Panc1 (cell line): ENCODE data around the gene NAA60. TPM values are rescaled to one million over a fixed set of nuclear protein-coding genes. Genes with fewer than 3 reads are reported as not detected.

Source experiments
- ATAC-seq: fragments of 200-7000 bp; cut with Tn5 transposase; 2 replicates; pipeline ENCODE4 v1.9.1; 2020; ENCODE audit warnings: mild to moderate bottlenecking, moderate library complexity
- BruUV-seq: library from RNA; stranded (reverse); fragments of 400-500 nt; replicated peaks from 2 replicates; lab custom pipeline; 2021; lab: Mats Ljungman, UMichigan
- CTCF ChIA-PET: fragments of 300-600 bp; sonication (Branson Sonifier 250); formaldehyde crosslinking; loops from one replicate; lab custom pipeline; 2022; ENCODE audit warnings: antibody characterized with exemption; lab: Charles Lee
- POLR2A ChIA-PET: fragments of 300-600 bp; sonication (Branson Sonifier 250); formaldehyde crosslinking; loops from one replicate; lab custom pipeline; 2022; ENCODE audit warnings: antibody characterized with exemption; lab: Charles Lee
- DNase-seq: peaks from one replicate; pipeline ENCODE4 v3.0.0-alpha.2; 2010; ENCODE audit warnings: low read depth, low spot score
- H3K27ac ChIP-seq: 2 replicates; pipeline ENCODE4 v1.5.1; 2011; ENCODE audit warnings: mild to moderate bottlenecking, low read length, inconsistent platforms
- H3K27me3 ChIP-seq: fragments of 200-500 bp; sonication (Bioruptor generic); 2 replicates; pipeline ENCODE4 v1.6.0; 2014; ENCODE audit warnings: low read length, inconsistent platforms; ENCODE audit not compliant: control insufficient read depth, insufficient read depth
- H3K36me3 ChIP-seq: fragments of 200-500 bp; sonication (Bioruptor generic); 2 replicates; pipeline ENCODE4 v1.5.1; 2014; ENCODE audit warnings: inconsistent platforms, mild to moderate bottlenecking, low read length, moderate library complexity; ENCODE audit not compliant: control insufficient read depth, insufficient read depth
- H3K4me1 ChIP-seq: 2 replicates; pipeline ENCODE4 v1.5.1; 2011; ENCODE audit warnings: inconsistent platforms, mild to moderate bottlenecking, low read length, moderate library complexity; ENCODE audit not compliant: control insufficient read depth, insufficient read depth
- H3K4me3 ChIP-seq, 2 experiments: 2 replicates each; pipeline ENCODE4 v1.5.1; 2011 to 2012; ENCODE audit warnings: low read depth in 2 of 2, low read length in 2 of 2, mild to moderate bottlenecking in 2 of 2, inconsistent platforms in 1 of 2, moderate library complexity in 1 of 2
- H3K9me3 ChIP-seq: fragments of 200-500 bp; sonication (Bioruptor generic); 2 replicates; pipeline ENCODE4 v1.5.1; 2014; ENCODE audit warnings: low read depth, mild to moderate bottlenecking, inconsistent platforms, low read length, moderate library complexity; ENCODE audit not compliant: control insufficient read depth, insufficient read depth
- CTCF ChIP-seq: fragments of 450-650 bp; IDR thresholded peaks from 2 replicates; pipeline ENCODE4 v1.5.1; 2017; ENCODE audit warnings: mild to moderate bottlenecking
- POLR2AphosphoS5 ChIP-seq: IDR thresholded peaks from 2 replicates; pipeline ENCODE4 v1.6.1; 2012; ENCODE audit warnings: mild to moderate bottlenecking, low read depth, low read length, moderate library complexity
- REST ChIP-seq, 2 experiments: IDR thresholded peaks; 2 replicates each; pipeline ENCODE4 v1.6.1; 2011 to 2012; ENCODE audit warnings: low read depth in 2 of 2, control low read depth in 1 of 2, low read length in 1 of 2, mild to moderate bottlenecking in 1 of 2, moderate library complexity in 1 of 2; ENCODE audit not compliant: insufficient read depth in 1 of 2
- SIN3A ChIP-seq: IDR thresholded peaks from 2 replicates; pipeline ENCODE4 v1.6.1; 2012; ENCODE audit warnings: low read depth, mild to moderate bottlenecking, low read length, moderate library complexity, borderline replicate concordance; ENCODE audit not compliant: insufficient read depth
- TCF7L2 ChIP-seq: IDR thresholded peaks from 2 replicates; pipeline ENCODE4 v1.6.1; 2011; ENCODE audit warnings: mild to moderate bottlenecking, low read depth, low read length, inconsistent platforms
- in situ Hi-C: cut with HindIII; loops from 2 replicates; pipeline ENCODE4 v1.10.0; 2016; ENCODE audit warnings: low sequenced_read_pairs, low pct_unique_long_range_greater_than_20kb
- intact Hi-C: fragments of 100-400 bp; cut with micrococcal nuclease; formaldehyde crosslinking; loops from one replicate; pipeline ENCODE4 v1.10.0; 2022; ENCODE audit not compliant: unreplicated experiment
- total RNA-seq: library from RNA; stranded (reverse); gene quantifications from one replicate; pipeline ENCODE4 v1.2.1, GENCODE V29; 2021; ENCODE audit not compliant: unreplicated experiment

The NAA60 gene
- total RNA-seq, 1 experiment from 2014 or later: 56.0 TPM

GRCh38 chr16:3514621-3515020, 71.1 kb downstream of the NAA60 start:
- no peaks in the 10 kb centered on the region for H3K27me3 ChIP-seq
- no peaks in the 10 kb centered on the region for H3K9me3 ChIP-seq
- no peak for TF ChIP-seq TCF7L2
- TF ChIP-seq SIN3A: no peak
- intact Hi-C loops: no loop called here
- H3K27ac ChIP-seq: no peak overlapping the region
- ATAC-seq (no peak), DNase-seq (no peak)
- no peak overlapping the region for H3K4me3 ChIP-seq
- in situ Hi-C loops: no loop called here
- BruUV-seq: no TSS peak
- H3K36me3 ChIP-seq: peaks cover 6% of the 10 kb centered on the region
- H3K4me1 ChIP-seq: no peaks in the 10 kb centered on the region
- ChIA-PET CTCF (no interaction called here), POLR2A (interaction anchor here (0.5 kb wide), 1 partner anchor 9 kb away, joined by 3 read pairs; no protein-coding TSS in a partner anchor)

DNA sequence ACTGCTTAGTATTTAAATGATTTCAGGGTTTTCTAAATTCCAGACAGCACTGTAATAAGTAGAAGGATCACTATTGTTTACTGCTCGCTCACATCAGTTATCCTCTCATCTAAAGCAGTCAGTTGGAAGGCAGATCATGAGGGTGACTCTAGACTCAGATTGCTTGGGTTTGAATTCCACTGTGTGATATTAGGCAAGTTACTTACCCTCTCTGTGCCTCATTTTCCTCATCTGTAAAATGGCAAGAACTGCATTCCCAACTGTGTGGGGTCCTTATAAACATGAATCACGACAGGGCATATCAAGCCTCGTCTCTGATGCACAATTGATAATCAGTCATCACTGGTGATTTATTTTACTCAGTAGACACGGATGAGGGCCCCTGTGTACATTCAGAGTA, 72.4 kb downstream of the NAA60 start:
- POLR2A ChIA-PET: no interaction called here
- TF ChIP-seq REST (IDR thresholded peaks at IDR 0.05; ENCODE audit: insufficient read depth in 1 of 2, low read depth in 2 of 2, low read length in 1 of 2): no peak
- TF ChIP-seq POLR2AphosphoS5: no peak
- TF ChIP-seq TCF7L2: no peak
- no peak for TF ChIP-seq CTCF
- TF ChIP-seq SIN3A: no peak
- Histone ChIP-seq H3K27me3 (no peaks in the 10 kb centered on the region), H3K36me3 (peaks cover 6% of the 10 kb centered on the region), H3K9me3 (no peaks in the 10 kb centered on the region), H3K4me3 (no peak overlapping the region), H3K27ac (no peak overlapping the region), H3K4me1 (no peaks in the 10 kb centered on the region)
- CTCF ChIA-PET: no interaction called here
- intact Hi-C loops (no loop called here), in situ Hi-C loops (no loop called here)
- no TSS peak for BruUV-seq
- ATAC-seq (no peak), DNase-seq (no peak)

DNA sequence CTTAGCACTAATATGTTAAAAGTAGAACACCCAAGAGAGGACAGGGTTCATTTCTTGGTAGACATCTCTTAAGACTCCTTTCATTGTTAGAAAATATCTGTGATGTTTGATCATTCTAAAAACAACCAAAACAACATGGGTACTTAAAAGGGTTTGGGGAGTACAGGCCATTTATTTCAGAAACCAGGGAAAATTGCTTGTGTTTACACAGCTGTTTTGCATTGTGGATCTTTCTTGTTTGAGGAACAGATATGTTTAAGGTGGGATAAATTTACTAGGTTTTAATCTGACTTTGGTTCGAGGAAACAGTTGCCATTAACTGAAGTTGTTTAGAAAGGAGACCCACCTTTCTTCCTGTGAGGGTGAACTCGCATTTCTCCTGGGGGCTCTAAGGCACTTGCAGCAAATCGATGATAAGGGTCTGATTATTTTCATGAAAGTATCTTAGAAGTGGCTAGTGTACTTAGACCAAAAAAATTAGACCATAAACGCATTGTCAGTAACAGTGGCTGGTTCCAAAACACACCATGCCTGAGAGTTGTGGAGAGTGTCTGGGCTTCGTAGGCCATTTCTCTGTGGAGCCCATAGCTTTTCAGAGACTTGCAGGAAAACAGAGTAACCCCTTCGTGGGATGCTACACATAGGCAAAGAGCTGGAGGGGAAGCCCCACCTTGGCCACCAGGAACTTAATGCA, 75.0 kb downstream of the NAA60 start:
- no peak for ATAC-seq
- TF ChIP-seq REST (IDR thresholded peaks at IDR 0.05; ENCODE audit: insufficient read depth in 1 of 2, low read depth in 2 of 2, low read length in 1 of 2): no peak
- TF ChIP-seq CTCF: no peak
- TF ChIP-seq TCF7L2: no peak
- no peak for TF ChIP-seq POLR2AphosphoS5
- no peak for TF ChIP-seq SIN3A
- H3K27me3 ChIP-seq: no peaks in the 10 kb centered on the region
- in situ Hi-C loops: no loop called here
- no peaks in the 10 kb centered on the region for H3K9me3 ChIP-seq
- H3K4me3 ChIP-seq: no peak overlapping the region
- DNase-seq: no peak
- ChIA-PET CTCF (no interaction called here), POLR2A (no interaction called here)
- peaks cover 4% of the 10 kb centered on the region for H3K36me3 ChIP-seq
- no peak overlapping the region for H3K27ac ChIP-seq
- intact Hi-C loops: no loop called here
- no TSS peak for BruUV-seq
- H3K4me1 ChIP-seq: no peaks in the 10 kb centered on the region
